ENCODE data around the gene GABPB1. TPM values are rescaled to one million over a fixed set of nuclear protein-coding genes. Genes with fewer than 3 reads are reported as not detected.
A peak's percentile ranks its signal among the peaks of the same experiment; 100 is the strongest.

The GABPB1 gene
- total RNA-seq, 4 donors from 2014 or later, result 10.8 to 31.2 (median 20.3) TPM

DNA sequence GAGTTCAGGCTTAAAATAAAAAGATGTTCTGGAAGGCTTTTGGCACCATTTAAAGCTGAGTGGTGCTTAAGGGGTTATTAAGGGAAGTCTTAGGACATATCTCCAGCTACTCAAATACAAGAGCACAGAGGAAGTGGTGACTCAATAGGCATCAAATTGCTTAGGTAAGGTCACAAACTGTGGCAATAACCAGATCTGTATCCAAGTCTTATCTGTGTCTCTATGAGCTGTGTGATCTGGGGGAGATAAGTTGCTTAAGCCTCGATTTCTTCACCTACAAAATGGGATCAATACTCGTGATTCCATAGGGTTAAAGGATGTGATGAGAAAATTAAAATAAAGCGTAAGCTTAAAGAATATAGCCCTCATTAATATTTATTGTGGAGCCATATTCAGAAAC is 97.1 kb downstream of the GABPB1 start:
- peak overlapping the region; percentile 35 for H3K27ac ChIP-seq
- no peak for DNase-seq (ENCODE audit: low spot score in 2 of 2)
- TF ChIP-seq, protein P1, sequence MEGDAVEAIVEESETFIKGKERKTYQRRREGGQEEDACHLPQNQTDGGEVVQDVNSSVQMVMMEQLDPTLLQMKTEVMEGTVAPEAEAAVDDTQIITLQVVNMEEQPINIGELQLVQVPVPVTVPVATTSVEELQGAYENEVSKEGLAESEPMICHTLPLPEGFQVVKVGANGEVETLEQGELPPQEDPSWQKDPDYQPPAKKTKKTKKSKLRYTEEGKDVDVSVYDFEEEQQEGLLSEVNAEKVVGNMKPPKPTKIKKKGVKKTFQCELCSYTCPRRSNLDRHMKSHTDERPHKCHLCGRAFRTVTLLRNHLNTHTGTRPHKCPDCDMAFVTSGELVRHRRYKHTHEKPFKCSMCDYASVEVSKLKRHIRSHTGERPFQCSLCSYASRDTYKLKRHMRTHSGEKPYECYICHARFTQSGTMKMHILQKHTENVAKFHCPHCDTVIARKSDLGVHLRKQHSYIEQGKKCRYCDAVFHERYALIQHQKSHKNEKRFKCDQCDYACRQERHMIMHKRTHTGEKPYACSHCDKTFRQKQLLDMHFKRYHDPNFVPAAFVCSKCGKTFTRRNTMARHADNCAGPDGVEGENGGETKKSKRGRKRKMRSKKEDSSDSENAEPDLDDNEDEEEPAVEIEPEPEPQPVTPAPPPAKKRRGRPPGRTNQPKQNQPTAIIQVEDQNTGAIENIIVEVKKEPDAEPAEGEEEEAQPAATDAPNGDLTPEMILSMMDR (IDR thresholded peaks at IDR 0.05), result no peak
- no peak for TF ChIP-seq POLR2A (IDR thresholded peaks at IDR 0.05)
- no peak for TF ChIP-seq POLR2AphosphoS5 (IDR thresholded peaks at IDR 0.05)
- TF ChIP-seq EP300 (IDR thresholded peaks at IDR 0.05), result no peak
- no peaks in the 10 kb centered on the region for H3K9me3 ChIP-seq
- no peaks in the 10 kb centered on the region for H3K27me3 ChIP-seq
- no peaks in the 10 kb centered on the region for H3K36me3 ChIP-seq
- no peak overlapping the region for H3K4me3 ChIP-seq
- peaks cover 17% of the 10 kb centered on the region for H3K4me1 ChIP-seq
- WGBS, result 72% methylated on average over 3 of the region's 3 CpGs

DNA sequence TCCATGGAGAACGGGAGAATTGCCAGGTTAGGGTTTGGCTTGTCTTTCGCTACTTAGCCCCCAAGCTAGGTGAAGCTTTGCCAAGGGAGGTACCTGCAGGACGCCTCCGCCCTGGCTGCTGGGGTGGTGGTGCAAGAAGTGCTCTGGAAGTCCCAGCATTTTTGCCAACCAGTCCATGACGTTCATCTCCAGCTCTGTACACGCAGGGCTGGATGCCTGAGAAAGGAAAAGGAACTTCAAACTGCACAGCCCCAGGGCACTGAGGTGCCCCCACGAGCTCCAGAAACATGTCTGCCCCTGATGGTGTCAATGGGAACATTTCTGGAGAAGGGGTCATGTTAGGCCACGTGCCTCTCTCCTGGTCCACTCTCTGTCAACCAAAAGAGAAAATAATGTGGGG is 97.7 kb downstream of the GABPB1 start:
- Histone ChIP-seq H3K27ac (peak overlapping the region; percentile 35), H3K4me1 (peaks cover 17% of the 10 kb centered on the region), H3K9me3 (no peaks in the 10 kb centered on the region), H3K27me3 (no peaks in the 10 kb centered on the region), H3K36me3 (no peaks in the 10 kb centered on the region), H3K4me3 (no peak overlapping the region)
- TF ChIP-seq POLR2A (IDR thresholded peaks at IDR 0.05) (no peak), POLR2AphosphoS5 (IDR thresholded peaks at IDR 0.05) (no peak), EP300 (IDR thresholded peaks at IDR 0.05) (no peak)
- TF ChIP-seq, protein P1 (IDR thresholded peaks at IDR 0.05), result no peak
- DNase-seq (ENCODE audit: low spot score in 2 of 2), result no peak
- WGBS, result 50% methylated on average over 8 of the region's 8 CpGs

DNA sequence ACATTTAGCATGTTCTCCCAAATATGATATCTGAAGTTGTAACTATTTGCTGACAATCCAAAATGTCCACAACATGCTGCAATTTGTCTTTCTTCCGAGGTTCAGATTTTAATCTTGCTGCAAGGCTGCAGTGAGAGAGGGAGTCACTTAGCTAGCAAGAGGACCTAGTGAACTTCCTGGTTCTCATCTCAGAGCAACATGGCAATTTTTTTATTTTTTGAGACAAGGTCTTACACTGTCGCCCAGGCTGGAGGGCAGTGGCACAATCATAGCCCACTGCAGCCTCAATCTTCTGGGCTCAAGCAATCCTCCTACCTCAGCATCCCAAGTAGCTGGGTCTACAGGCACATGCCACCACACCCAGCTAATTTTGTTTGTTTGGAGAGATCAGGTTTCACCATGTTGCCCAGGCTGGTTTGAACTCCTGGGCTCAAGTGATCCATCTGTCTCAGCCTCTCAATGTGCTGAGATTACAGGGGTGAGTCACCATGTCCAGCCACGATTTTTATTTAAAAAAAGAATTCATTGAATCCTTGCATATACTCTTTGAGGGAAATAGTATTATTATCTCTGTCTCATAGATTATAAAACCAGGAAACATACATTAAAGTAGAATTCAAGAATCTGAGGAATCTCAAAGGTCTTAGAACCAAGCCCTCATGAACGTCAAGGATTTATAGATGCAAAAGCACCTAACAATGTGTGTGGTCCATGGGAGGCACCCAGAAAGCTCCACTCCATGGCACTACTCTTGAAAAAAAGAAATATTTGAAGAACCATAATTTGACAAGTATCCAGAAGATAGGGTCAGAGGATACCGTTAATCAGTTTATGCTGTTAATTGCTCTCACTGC is 98.6 kb downstream of the GABPB1 start:
- Histone ChIP-seq H3K4me1 (peaks cover 17% of the 10 kb centered on the region), H3K27me3 (no peaks in the 10 kb centered on the region), H3K36me3 (no peaks in the 10 kb centered on the region), H3K9me3 (no peaks in the 10 kb centered on the region), H3K27ac (no peak overlapping the region), H3K4me3 (no peak overlapping the region)
- WGBS, result 41% methylated on average over 5 of the region's 5 CpGs
- no peak for DNase-seq (ENCODE audit: low spot score in 2 of 2)
- TF ChIP-seq EP300 (IDR thresholded peaks at IDR 0.05) (no peak), POLR2AphosphoS5 (IDR thresholded peaks at IDR 0.05) (no peak), POLR2A (IDR thresholded peaks at IDR 0.05) (no peak)
- TF ChIP-seq, protein P1 (IDR thresholded peaks at IDR 0.05), result no peak

DNA sequence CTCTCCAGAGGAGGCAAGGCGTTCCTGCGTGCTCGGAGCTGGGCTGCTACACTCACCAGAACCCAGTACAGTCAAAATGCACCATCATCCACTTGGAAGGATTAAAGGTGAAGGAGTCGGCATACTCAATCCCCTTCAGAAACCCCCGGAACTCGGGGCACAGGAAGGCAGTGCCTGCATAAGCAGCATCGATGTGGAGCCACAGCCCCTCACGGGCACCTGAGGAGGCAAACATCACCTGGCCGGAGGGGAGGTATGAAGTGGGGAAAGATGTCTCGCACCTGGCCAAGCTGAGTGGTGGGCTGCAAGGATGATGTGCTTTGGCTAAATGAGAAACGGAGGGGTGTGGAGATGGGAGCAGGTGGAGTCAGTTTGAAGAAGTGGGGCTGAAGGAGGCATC is 102.4 kb downstream of the GABPB1 start:
- 93% methylated on average over 10 of the region's 11 CpGs for WGBS

DNA sequence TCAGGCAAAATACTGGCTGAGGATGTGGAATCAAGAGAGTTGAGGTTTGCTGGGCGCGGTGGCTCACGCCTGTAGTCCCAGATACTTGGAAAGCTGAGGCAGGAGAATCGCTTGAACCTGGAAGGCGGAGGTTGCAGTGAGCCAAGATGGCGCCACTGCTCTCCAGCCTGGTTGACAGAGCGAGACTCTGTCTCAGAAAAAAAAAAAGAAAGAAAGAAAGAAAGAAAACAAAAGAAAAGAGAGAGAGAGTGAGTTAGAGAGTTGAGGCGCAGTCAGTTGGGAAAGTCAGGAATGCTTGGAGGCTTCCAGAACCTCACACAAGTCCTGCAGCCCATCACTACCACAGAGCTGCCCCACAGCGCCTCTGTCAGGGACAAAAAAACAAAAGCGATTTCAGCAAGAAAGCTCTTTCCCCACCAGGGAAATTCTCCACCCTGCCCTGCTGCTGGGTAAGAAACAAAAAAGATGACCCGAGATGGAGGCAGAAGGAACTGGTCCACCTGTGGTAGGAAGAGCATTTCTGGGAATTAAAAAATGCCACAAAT is 103.3 kb downstream of the GABPB1 start:
- no peak overlapping the region for H3K4me3 ChIP-seq
- no peaks in the 10 kb centered on the region for H3K9me3 ChIP-seq
- peaks cover 7% of the 10 kb centered on the region for H3K4me1 ChIP-seq
- no peak overlapping the region for H3K27ac ChIP-seq
- no peaks in the 10 kb centered on the region for H3K27me3 ChIP-seq
- 85% methylated on average over 11 of the region's 11 CpGs for WGBS
- no peaks in the 10 kb centered on the region for H3K36me3 ChIP-seq
- no peak for DNase-seq (ENCODE audit: low spot score in 2 of 2)
- no peak for TF ChIP-seq POLR2AphosphoS5 (IDR thresholded peaks at IDR 0.05)
- TF ChIP-seq, protein P1 (IDR thresholded peaks at IDR 0.05), result no peak
- no peak for TF ChIP-seq EP300 (IDR thresholded peaks at IDR 0.05)
- no peak for TF ChIP-seq POLR2A (IDR thresholded peaks at IDR 0.05)

More for the DNA sequence above, 102.4 kb downstream of the GABPB1 start:
- no peaks in the 10 kb centered on the region for H3K36me3 ChIP-seq
- no peak overlapping the region for H3K27ac ChIP-seq
- DNase-seq (ENCODE audit: low spot score in 2 of 2), result no peak
- H3K4me3 ChIP-seq, result no peak overlapping the region
- TF ChIP-seq POLR2AphosphoS5 (IDR thresholded peaks at IDR 0.05) (no peak), EP300 (IDR thresholded peaks at IDR 0.05) (no peak), POLR2A (IDR thresholded peaks at IDR 0.05) (no peak)
- TF ChIP-seq, protein P1 (IDR thresholded peaks at IDR 0.05), result no peak
- peaks cover 14% of the 10 kb centered on the region for H3K4me1 ChIP-seq
- no peaks in the 10 kb centered on the region for H3K9me3 ChIP-seq
- no peaks in the 10 kb centered on the region for H3K27me3 ChIP-seq

Data from suprapubic skin (tissue), 4 donors.